Chondrocyte (in vitro differentiated cells): ENCODE data around the gene SPATA31D4. TPM values are rescaled to one million over a fixed set of nuclear protein-coding genes. Genes with fewer than 3 reads are reported as not detected.
"Not testable (repeated sequence)": the region's sequence is repeated elsewhere in the genome, so short reads cannot be mapped to it uniquely, and the experiment has no call there.

ENCODE experiments used
- DNase-seq: peaks from one replicate; pipeline ENCODE4 v3.0.0; 2021; ENCODE audit warnings: mixed read lengths, low spot score
- H3K27ac Mint-ChIP-seq: one replicate; pipeline ENCODE4 v1.8.0; 2021; ENCODE audit warnings: mild to moderate bottlenecking, moderate library complexity, mixed read lengths; ENCODE audit not compliant: unreplicated experiment
- H3K27me3 Mint-ChIP-seq: 2 replicates; pipeline ENCODE4 v1.8.0; 2021; ENCODE audit warnings: low read depth, mixed read lengths
- H3K36me3 Mint-ChIP-seq: 2 replicates; pipeline ENCODE4 v1.8.0; 2021; ENCODE audit warnings: low read depth, mixed read lengths
- H3K4me1 Mint-ChIP-seq: 2 replicates; pipeline ENCODE4 v1.8.0; 2021; ENCODE audit warnings: low read depth, mild to moderate bottlenecking, mixed read lengths
- H3K4me3 Mint-ChIP-seq: one replicate; pipeline ENCODE4 v1.8.0; 2021; ENCODE audit warnings: mild to moderate bottlenecking, moderate library complexity, mixed read lengths; ENCODE audit not compliant: unreplicated experiment
- H3K9me3 Mint-ChIP-seq: 2 replicates; pipeline ENCODE4 v1.8.0; 2021; ENCODE audit warnings: low read depth, mixed read lengths
- CTCF ChIP-seq: fragments of 200-600 bp; sonication (generic); IDR thresholded peaks from 2 replicates; pipeline ENCODE4 v1.5.0; 2021; ENCODE audit warnings: antibody characterized with exemption, mild to moderate bottlenecking, moderate library complexity
- total RNA-seq: library from RNA; stranded (reverse); gene quantifications from 3 replicates; pipeline ENCODE4 v1.2.1, GENCODE V29; 2021

Gene SPATA31D4
- total RNA-seq, 1 donor from 2014 or later, result not detected

GRCh38 chr9:81902196-81902595 is 26.0 kb upstream of the SPATA31D4 start:
- H3K4me1 Mint-ChIP-seq, result peaks cover 31% of the 10 kb centered on the region
- H3K4me3 Mint-ChIP-seq, result no peak overlapping the region
- no peaks in the 10 kb centered on the region for H3K27me3 Mint-ChIP-seq
- TF ChIP-seq CTCF, result no peak
- no peak overlapping the region for H3K27ac Mint-ChIP-seq
- DNase-seq, result no peak
- H3K36me3 Mint-ChIP-seq, result no peaks in the 10 kb centered on the region
- no peaks in the 10 kb centered on the region for H3K9me3 Mint-ChIP-seq

DNA sequence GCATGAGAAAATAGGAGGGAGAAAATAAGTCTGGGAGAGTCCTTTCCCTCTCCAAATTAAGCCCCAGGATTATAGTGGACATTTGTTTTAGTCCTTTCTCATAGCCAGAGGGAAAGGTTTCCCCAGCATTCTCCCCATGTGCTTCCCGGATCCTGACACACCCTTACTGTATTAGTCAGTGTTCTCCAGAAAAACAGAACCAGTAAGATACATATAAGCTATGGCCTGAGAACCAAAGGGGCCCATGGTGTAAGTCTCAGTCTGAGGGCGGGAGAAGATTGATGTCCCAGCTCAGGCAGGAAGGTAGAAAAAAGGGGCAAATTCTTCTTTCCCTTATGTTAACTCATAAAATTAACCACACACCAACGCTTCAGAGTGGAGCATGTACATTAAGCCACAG is 25.6 kb upstream of the SPATA31D4 start:
- no peak overlapping the region for H3K27ac Mint-ChIP-seq
- no peaks in the 10 kb centered on the region for H3K27me3 Mint-ChIP-seq
- no peak for DNase-seq
- TF ChIP-seq CTCF, result no peak
- H3K4me3 Mint-ChIP-seq, result no peak overlapping the region
- H3K36me3 Mint-ChIP-seq, result no peaks in the 10 kb centered on the region
- H3K4me1 Mint-ChIP-seq, result peaks cover 31% of the 10 kb centered on the region
- H3K9me3 Mint-ChIP-seq, result no peaks in the 10 kb centered on the region

GRCh38 chr9:81906671-81907070 is 21.6 kb upstream of the SPATA31D4 start:
- no peak for DNase-seq
- H3K4me1 Mint-ChIP-seq, result peaks cover 12% of the 10 kb centered on the region
- no peaks in the 10 kb centered on the region for H3K36me3 Mint-ChIP-seq
- H3K27ac Mint-ChIP-seq, result no peak overlapping the region
- no peaks in the 10 kb centered on the region for H3K27me3 Mint-ChIP-seq
- no peak overlapping the region for H3K4me3 Mint-ChIP-seq
- TF ChIP-seq CTCF, result no peak
- H3K9me3 Mint-ChIP-seq, result no peaks in the 10 kb centered on the region

DNA sequence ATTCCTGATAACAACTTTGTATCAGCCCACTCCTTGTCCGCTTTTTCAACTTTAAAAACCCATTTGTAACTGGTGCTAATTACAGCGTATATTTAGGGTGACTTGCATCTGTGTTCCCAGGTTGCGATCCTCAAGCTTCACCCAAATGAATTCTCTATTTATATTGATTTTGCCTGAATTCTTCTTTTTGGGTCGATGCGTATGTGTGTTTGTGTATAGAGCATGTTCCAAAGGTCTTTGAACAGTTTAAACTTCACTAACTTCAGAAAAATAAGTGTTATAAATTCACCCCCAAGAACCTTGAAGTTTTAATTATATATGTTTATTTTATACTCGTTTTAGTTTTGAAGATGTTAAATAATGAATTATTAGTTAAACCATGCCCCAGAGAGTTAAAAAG is 16.1 kb upstream of the SPATA31D4 start:
- DNase-seq, result no peak
- H3K36me3 Mint-ChIP-seq, result no peaks in the 10 kb centered on the region
- no peak overlapping the region for H3K27ac Mint-ChIP-seq
- no peaks in the 10 kb centered on the region for H3K9me3 Mint-ChIP-seq
- no peak for TF ChIP-seq CTCF
- H3K4me3 Mint-ChIP-seq, result no peak overlapping the region
- H3K27me3 Mint-ChIP-seq, result no peaks in the 10 kb centered on the region
- no peaks in the 10 kb centered on the region for H3K4me1 Mint-ChIP-seq

DNA sequence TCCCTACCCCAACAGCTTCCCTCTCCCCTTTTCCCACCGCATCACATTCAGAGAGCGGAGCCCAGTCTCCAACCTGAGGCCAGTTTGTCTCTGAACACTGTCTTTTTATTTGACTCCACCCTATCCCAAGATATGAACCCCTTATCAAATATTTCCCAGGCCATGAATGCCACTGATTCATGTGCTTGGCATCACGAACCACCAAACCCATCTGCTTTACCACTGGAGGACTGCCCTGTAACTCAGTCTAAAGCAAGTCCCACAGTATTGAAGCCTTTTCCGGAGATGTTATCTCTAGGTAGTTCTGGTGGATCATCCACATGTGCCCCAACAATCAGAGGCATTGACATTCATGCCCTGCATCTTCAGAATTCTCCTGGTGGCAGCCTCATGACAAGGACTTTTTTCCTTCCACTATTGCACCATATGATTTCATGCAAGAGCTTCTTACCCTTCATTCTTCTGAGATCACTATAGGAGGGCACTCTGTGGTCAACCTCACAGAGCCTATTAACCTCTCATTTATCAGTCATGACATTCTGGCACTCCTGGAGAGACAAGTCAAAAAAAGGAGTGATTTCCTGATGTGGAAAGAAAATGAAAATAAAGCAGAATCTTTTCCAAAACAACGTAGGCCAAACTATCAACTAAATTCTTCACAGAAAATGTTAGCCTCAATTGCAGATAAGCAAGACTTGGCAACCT is 12.3 kb upstream of the SPATA31D4 start:
- Mint-ChIP-seq H3K36me3 (no peaks in the 10 kb centered on the region), H3K9me3 (no peaks in the 10 kb centered on the region), H3K27me3 (no peaks in the 10 kb centered on the region), H3K27ac (no peak overlapping the region), H3K4me1 (no peaks in the 10 kb centered on the region), H3K4me3 (no peak overlapping the region)
- DNase-seq, result no peak
- TF ChIP-seq CTCF, result no peak

DNA sequence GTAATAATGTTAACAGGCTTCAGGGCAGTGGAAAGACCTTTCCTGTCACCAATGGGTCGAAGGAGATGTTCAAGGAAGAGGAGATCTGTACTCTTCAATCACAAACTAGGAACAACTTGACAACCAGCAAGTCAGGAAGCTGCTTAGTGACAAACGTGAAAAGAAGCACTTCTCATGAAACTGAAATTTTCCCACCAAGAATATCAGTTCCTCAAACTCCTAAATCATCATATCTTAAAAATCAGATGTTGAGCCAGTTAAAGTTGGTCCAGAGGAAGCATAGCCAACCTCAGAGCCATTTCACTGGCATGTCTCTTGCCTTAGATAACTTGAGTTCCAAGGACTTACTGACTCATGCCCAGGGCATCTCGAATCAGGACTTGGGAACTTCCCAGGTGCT is 9.7 kb upstream of the SPATA31D4 start:
- DNase-seq, H3K27me3 Mint-ChIP-seq, H3K4me3 Mint-ChIP-seq, H3K27ac Mint-ChIP-seq, H3K36me3 Mint-ChIP-seq, H3K9me3 Mint-ChIP-seq, H3K4me1 Mint-ChIP-seq: not testable (repeated sequence)

DNA sequence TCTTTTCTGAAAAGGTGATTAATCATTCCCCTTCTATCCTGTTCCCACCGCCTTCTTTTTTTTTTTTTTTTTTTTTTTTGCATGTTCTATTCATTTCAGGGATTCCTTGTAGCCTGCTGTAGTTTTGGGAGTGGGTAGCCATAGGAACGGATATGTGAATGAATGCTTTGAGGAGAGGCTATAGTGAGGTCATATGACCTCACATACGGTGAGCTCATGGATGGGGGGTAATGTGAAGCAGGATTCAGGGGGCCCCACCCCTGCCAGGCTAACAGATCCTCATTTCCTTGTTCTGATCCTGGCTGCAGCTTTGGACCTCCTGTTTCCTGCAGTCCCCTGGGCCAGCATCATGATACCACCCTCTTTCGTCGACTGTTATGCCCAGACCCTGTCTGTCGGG is 1.9 kb downstream of the SPATA31D4 start:
- H3K4me3 Mint-ChIP-seq, H3K9me3 Mint-ChIP-seq, H3K27me3 Mint-ChIP-seq, H3K4me1 Mint-ChIP-seq, DNase-seq, H3K36me3 Mint-ChIP-seq, H3K27ac Mint-ChIP-seq: not testable (repeated sequence)

GRCh38 chr9:81933547-81933946 is 5.3 kb downstream of the SPATA31D4 start:
- H3K9me3 Mint-ChIP-seq, H3K27ac Mint-ChIP-seq, DNase-seq, H3K4me1 Mint-ChIP-seq, H3K36me3 Mint-ChIP-seq, H3K4me3 Mint-ChIP-seq, H3K27me3 Mint-ChIP-seq: not testable (repeated sequence)

DNA sequence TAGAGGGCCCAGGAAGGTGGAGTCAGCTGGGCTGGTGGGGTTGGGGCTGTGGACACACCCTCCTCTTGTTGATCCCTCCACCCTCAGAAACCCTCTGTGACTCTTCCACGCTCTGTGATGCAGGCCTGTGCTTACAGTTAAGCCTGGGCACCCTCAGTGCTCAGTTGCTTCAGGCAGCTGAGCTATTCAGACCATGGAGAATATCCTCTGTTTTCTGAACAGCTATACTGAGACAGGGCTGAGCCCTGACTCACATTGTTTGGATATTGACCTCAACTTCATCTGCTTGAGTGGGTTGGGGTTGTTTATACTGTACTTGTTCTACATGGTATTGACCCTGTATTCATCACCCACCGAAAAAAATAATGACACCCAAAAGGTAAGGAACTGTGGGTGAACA is 15.2 kb downstream of the SPATA31D4 start, which contains the start of gene SPATA31D3:
Gene SPATA31D3, plus strand, starts transcription at position 108 of the 400 bp plus-strand sequence. Its CDS starts 86 bp downstream, at position 194.
- not testable (repeated sequence) for H3K27ac Mint-ChIP-seq, H3K4me1 Mint-ChIP-seq, DNase-seq, H3K4me3 Mint-ChIP-seq, H3K27me3 Mint-ChIP-seq, H3K36me3 Mint-ChIP-seq, H3K9me3 Mint-ChIP-seq
